ENCODE results near the gene CFAP74. TPM values are rescaled to one million over a fixed set of nuclear protein-coding genes. Genes with fewer than 3 reads are reported as not detected.

The CFAP74 gene
- total and polyA plus RNA-seq, 2 of the 13 experiments (the other 11 are each of a cell fraction or from before 2014, with no cell fraction given): 0.27 to 0.62 TPM

- TF ChIP-seq ZNF639 (CRISPR knock-in tag; conservative IDR thresholded peaks at IDR 0.05) (no peak), MTF2 (CRISPR knock-in tag; IDR thresholded peaks at IDR 0.05; ENCODE audit: borderline replicate concordance) (no peak), KMT2A (CRISPR knock-in tag; IDR thresholded peaks at IDR 0.05) (no peak; the same call in 1 of the 2 replicates), NR2C2 (CRISPR knock-in tag; IDR thresholded peaks at IDR 0.05; ENCODE audit: borderline replicate concordance) (no peak), GMEB1 (CRISPR knock-in tag; IDR thresholded peaks at IDR 0.05; ENCODE audit: borderline replicate concordance) (no peak), FOSL2 (CRISPR knock-in tag; IDR thresholded peaks at IDR 0.05) (peak; percentile 38), ZMYM2 (CRISPR knock-in tag; IDR thresholded peaks at IDR 0.05) (no peak), CREBL2 (CRISPR knock-in tag; IDR thresholded peaks at IDR 0.05; ENCODE audit: borderline replicate concordance) (no peak), TOE1 (CRISPR knock-in tag; IDR thresholded peaks at IDR 0.05) (no peak), HOXA3 (CRISPR knock-in tag; IDR thresholded peaks at IDR 0.05) (peak; percentile 52; the same call in 1 of the 2 replicates), TCF7 (IDR thresholded peaks at IDR 0.05; ENCODE audit: low read depth) (no peak), ZNF343 (CRISPR knock-in tag; IDR thresholded peaks at IDR 0.05) (no peak), ZBTB49 (CRISPR knock-in tag; IDR thresholded peaks at IDR 0.05; ENCODE audit: borderline replicate concordance) (peak; percentile 75; the same call in 1 of the 2 replicates), ZNF296 (CRISPR knock-in tag; conservative IDR thresholded peaks at IDR 0.05) (no peak), ZNF660 (CRISPR knock-in tag; IDR thresholded peaks at IDR 0.05; ENCODE audit: borderline replicate concordance, low read depth) (no peak), ZBTB46 (CRISPR knock-in tag; IDR thresholded peaks at IDR 0.05; ENCODE audit: borderline replicate concordance) (no peak), GFI1 (CRISPR knock-in tag; IDR thresholded peaks at IDR 0.05; ENCODE audit: borderline replicate concordance) (no peak), XRCC5 (optimal IDR thresholded peaks at IDR 0.05; ENCODE audit: low read length) (peak; percentile 95), EP300 (IDR thresholded peaks at IDR 0.05; ENCODE audit: low read depth in 2 of 2, low read length in 2 of 2) (no peak), EP300 (CRISPR knock-in tag; IDR thresholded peaks at IDR 0.05; ENCODE audit: borderline replicate concordance) (no peak), RFX5 (IDR thresholded peaks at IDR 0.05; ENCODE audit: low read depth, low read length) (no peak), ZMYM3 (CRISPR knock-in tag; IDR thresholded peaks at IDR 0.05) (peak; percentile 18; the same call in 1 of the 2 replicates), ZNF577 (CRISPR knock-in tag; IDR thresholded peaks at IDR 0.05; ENCODE audit: borderline replicate concordance, low read depth) (no peak)
These were observed 42.8 kb upstream of the CFAP74 start (continued) for GRCh38 chr1:2046174-2046917.

Measured in HepG2 (cell line).